Aorta (tissue), 5 donors: ENCODE results near the gene CUL1. TPM values are rescaled to one million over a fixed set of nuclear protein-coding genes. Genes with fewer than 3 reads are reported as not detected.

Source experiments
- ATAC-seq: fragments of 200-7000 bp; cut with Tn5 transposase; one replicate; pipeline ENCODE4 v1.9.1; 2022; ENCODE audit warnings: moderate library complexity; ENCODE audit not compliant: low FRiP score
- DNase-seq, 2 donors: peaks; one replicate each; pipeline ENCODE4 v3.0.0-alpha.2; 2020
- H3K27ac ChIP-seq, 2 donors: one replicate each; pipeline ENCODE4 v1.5.1; 2013; ENCODE audit warnings: low read length in 2 of 2, mild to moderate bottlenecking in 2 of 2, moderate library complexity in 2 of 2, control low read depth in 1 of 2, inconsistent platforms in 1 of 2, low read depth in 1 of 2
- H3K27me3 ChIP-seq, 2 donors: one replicate each; pipeline ENCODE4 v1.6.1; 2013; ENCODE audit warnings: control low read depth in 1 of 2, low read length in 1 of 2, mild to moderate bottlenecking in 1 of 2, moderate library complexity in 1 of 2; ENCODE audit not compliant: insufficient read depth in 2 of 2, control insufficient read depth in 1 of 2
- H3K36me3 ChIP-seq, 2 donors: one replicate each; pipeline ENCODE4 v1.6.1; 2013; ENCODE audit warnings: control low read depth in 1 of 2, low read length in 1 of 2, mild to moderate bottlenecking in 1 of 2; ENCODE audit not compliant: insufficient read depth in 2 of 2, control insufficient read depth in 1 of 2
- H3K4me1 ChIP-seq, 2 donors: one replicate each; pipeline ENCODE4 v1.6.1; 2013; ENCODE audit warnings: low read length in 2 of 2, control low read depth in 1 of 2, mild to moderate bottlenecking in 1 of 2, moderate library complexity in 1 of 2; ENCODE audit not compliant: insufficient read depth in 2 of 2, control insufficient read depth in 1 of 2
- H3K4me3 ChIP-seq, 2 donors: one replicate each; pipeline ENCODE4 v1.5.1; 2013; ENCODE audit warnings: low read length in 2 of 2, control low read depth in 1 of 2, mild to moderate bottlenecking in 1 of 2
- H3K9me3 ChIP-seq: one replicate; pipeline ENCODE4 v1.6.1; 2013; ENCODE audit warnings: mild to moderate bottlenecking, low read length; ENCODE audit not compliant: control insufficient read depth
- WGBS, 2 donors: extraction: QIAGEN DNeasy Blood & Tissue Kit; methylation state at CpG; one replicate each; pipeline ENCODE4 v1.1.7; 2013; 5-methylcytosine and 5-hydroxymethylcytosine counted together
- intact Hi-C, 2 donors: fragments of 100-400 bp; cut with DNase I; formaldehyde crosslinking; loops; one replicate each; pipeline versions ENCODE4 v1.14.2 to v1.15.0; 2022
- polyA plus RNA-seq, 2 donors: library from polyadenylated mRNA; stranded (reverse); fragments of 200-250 nt; gene quantifications; one replicate each; pipeline ENCODE4 v1.2.3, GENCODE V29; 2013
- total RNA-seq, 2 donors: library from RNA; stranded (reverse); fragmentation: NEBNext Ultra II Directional; extraction: Animal tissue kit (Norgen Biotek cat#: 25700); gene quantifications; one replicate each; pipeline ENCODE4 v1.2.1, GENCODE V29; 2021
- donor health status: healthy with polysubstance abuse.
- donor health status: Bipolar disorder and iron deficiency.
- donor health status: DM: no; HTN: no; CAD: no.
- donor health status: DM: no; HTN: no; CAD: no.
- donor health status: DM: yes; HTN: yes; CAD: no.

The CUL1 gene
- total and polyA plus RNA-seq, 4 donors = 24.5 to 49.7 (median 39.1) TPM

DNA sequence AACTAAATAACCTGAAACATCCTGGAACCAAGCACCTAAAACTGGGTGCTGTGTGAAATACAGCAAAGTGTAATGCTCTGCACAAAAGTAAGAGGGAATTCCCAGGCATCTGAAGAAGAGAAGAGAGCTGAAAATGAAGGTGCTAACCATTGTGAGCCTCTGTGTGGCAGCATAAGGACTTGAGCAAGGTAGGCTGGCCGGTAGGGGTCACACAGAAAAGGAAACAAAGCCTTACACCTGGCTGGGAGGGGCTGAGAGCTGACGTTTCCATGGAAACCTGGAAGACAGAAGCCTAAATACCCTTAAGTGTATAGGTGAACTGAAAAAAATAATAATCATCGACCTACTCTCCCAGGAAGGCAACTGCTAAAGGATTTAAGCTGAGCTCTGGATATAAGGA lies 48.6 kb downstream of the CUL1 start:
- intact Hi-C loops = no loop called here
- Histone ChIP-seq H3K27me3 (no peaks in the 10 kb centered on the region), H3K4me1 (peaks cover 0 to 3% of the 10 kb centered on the region in 2 donors), H3K27ac (no peak overlapping the region), H3K36me3 (no peaks in the 10 kb centered on the region), H3K9me3 (no peaks in the 10 kb centered on the region), H3K4me3 (no peak overlapping the region)
- WGBS, 2 donors = 38 to 41% methylated on average over 3 of the region's 3 CpGs
- DNase-seq (no peak), ATAC-seq (no peak)

GRCh38 chr7:148750442-148751355 lies 52.0 kb downstream of the CUL1 start:
- ATAC-seq (no peak), DNase-seq (no peak)
- intact Hi-C loops = no loop called here
- H3K4me3 ChIP-seq = no peak overlapping the region
- H3K4me1 ChIP-seq = peaks cover 0 to 2% of the 10 kb centered on the region in 2 donors
- H3K36me3 ChIP-seq = no peaks in the 10 kb centered on the region
- no peaks in the 10 kb centered on the region for H3K9me3 ChIP-seq
- no peak overlapping the region for H3K27ac ChIP-seq
- 96 to 99% methylated on average over 8 of the region's 8 CpGs for WGBS, 2 donors
- no peaks in the 10 kb centered on the region for H3K27me3 ChIP-seq

DNA sequence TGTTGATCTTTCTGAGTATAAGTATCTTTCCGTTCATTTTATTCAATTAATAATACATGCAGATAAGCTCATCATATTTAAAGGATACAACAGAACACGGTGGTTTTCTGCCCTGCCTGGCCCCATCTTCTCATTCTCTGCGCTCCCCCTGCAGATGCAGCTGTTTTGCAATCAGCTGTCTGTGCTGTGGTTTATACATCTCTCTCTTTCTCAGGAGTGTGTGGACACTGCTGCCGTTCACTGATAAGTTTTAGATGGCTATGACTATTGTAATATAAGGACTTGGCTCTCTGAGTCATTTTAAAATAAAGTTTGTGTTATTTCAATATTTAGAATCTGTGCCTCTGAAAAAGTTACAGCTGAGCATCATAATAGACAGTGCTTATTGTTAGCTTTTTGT lies 54.5 kb downstream of the CUL1 start:
- no peak for ATAC-seq
- Histone ChIP-seq H3K27me3 (no peaks in the 10 kb centered on the region), H3K4me1 (no peaks in the 10 kb centered on the region), H3K4me3 (no peak overlapping the region), H3K9me3 (no peaks in the 10 kb centered on the region), H3K36me3 (peaks cover 0 to 5% of the 10 kb centered on the region in 2 donors), H3K27ac (no peak overlapping the region)
- WGBS, 2 donors = 78 to 84% methylated on average over 4 of the region's 4 CpGs
- intact Hi-C loops = no loop called here
- DNase-seq = no peak

DNA sequence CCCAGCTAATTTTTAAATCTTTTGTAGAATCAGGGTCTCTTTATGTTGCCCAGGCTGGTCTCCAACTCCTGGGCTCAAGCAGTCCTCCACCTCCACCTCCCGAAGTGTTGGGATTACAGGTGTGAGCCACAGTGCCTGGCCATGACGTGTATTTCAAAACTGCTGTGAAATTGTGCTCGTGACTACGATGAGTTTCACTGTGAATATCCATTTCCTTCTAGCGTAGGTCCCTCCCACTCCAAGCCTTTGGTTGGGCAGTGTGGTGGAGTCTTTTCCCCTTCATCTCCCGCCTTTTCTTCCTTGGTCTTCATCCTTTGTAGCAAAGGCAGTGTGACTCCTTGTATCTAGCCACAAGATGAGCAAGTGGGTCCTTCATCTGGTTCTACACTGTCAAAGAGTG lies 56.2 kb downstream of the CUL1 start:
- Histone ChIP-seq H3K4me3 (no peak overlapping the region), H3K27me3 (no peaks in the 10 kb centered on the region), H3K9me3 (no peaks in the 10 kb centered on the region), H3K4me1 (no peaks in the 10 kb centered on the region), H3K36me3 (peaks cover 0 to 5% of the 10 kb centered on the region in 2 donors), H3K27ac (no peak overlapping the region)
- DNase-seq (no peak), ATAC-seq (no peak)
- WGBS, 2 donors = 92 to 94% methylated on average over 6 of the region's 6 CpGs
- intact Hi-C loops = no loop called here

GRCh38 chr7:148761499-148762278 lies 63.0 kb downstream of the CUL1 start:
- WGBS, 2 donors = 95 to 97% methylated on average over 12 of the region's 12 CpGs
- Histone ChIP-seq H3K4me1 (no peaks in the 10 kb centered on the region), H3K27me3 (no peaks in the 10 kb centered on the region), H3K27ac (no peak overlapping the region), H3K4me3 (no peak overlapping the region), H3K36me3 (peaks cover 7 to 10% of the 10 kb centered on the region in 2 donors), H3K9me3 (no peaks in the 10 kb centered on the region)
- intact Hi-C loops = no loop called here
- DNase-seq (no peak), ATAC-seq (no peak)

DNA sequence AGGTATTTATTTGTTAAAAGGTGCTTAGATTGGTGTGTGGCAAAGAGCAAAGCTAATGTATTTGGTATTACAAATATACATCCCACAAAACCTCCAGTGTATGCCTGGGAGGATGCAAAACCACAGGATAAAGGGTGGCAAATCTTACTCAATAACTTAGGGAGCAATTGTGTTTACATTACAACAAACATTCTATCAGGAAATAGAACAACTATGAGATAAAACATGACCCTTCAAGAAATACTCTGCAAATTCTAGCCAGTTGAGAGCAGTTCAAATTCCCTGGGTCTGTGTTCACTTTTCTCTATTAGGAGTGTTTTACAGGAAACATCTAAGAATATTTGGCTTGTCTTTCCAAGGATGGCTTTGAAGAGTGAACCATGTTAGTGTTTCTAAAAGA lies 64.9 kb downstream of the CUL1 start:
- no peaks in the 10 kb centered on the region for H3K9me3 ChIP-seq
- DNase-seq = no peak
- H3K4me1 ChIP-seq = no peaks in the 10 kb centered on the region
- H3K27ac ChIP-seq = no peak overlapping the region
- peaks cover 6 to 7% of the 10 kb centered on the region in 2 donors for H3K36me3 ChIP-seq
- intact Hi-C loops = no loop called here
- no peak overlapping the region for H3K4me3 ChIP-seq
- no peak for ATAC-seq
- no peaks in the 10 kb centered on the region for H3K27me3 ChIP-seq

DNA sequence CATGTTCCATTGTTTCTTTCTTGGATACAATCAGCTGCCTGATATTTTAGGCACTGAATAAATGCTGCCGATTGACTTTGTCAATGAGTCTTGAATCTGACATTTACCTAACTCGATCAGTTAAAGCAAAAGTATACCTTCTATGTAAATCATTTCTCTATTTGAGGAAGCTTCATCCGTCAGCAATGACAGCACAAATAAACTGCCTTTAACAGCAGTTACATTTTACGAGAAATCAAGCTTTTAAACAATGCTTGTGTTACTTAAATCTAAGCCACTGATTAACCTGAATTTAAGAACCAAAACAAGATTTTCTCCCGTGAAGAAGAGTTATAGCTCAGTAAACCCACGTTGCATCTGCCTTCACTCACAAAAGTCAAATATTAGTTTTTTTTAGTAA lies 71.3 kb downstream of the CUL1 start:
- Histone ChIP-seq H3K27me3 (no peaks in the 10 kb centered on the region), H3K4me3 (no peak overlapping the region), H3K36me3 (peaks cover 5% of the 10 kb centered on the region in 2 donors), H3K9me3 (no peaks in the 10 kb centered on the region), H3K4me1 (no peaks in the 10 kb centered on the region), H3K27ac (no peak overlapping the region)
- DNase-seq = no peak
- intact Hi-C loops = no loop called here
- 82 to 84% methylated on average over 6 of the region's 6 CpGs for WGBS, 2 donors
- ATAC-seq = no peak

- Histone ChIP-seq H3K36me3 (peaks cover 5 to 7% of the 10 kb centered on the region in 2 donors), H3K9me3 (no peaks in the 10 kb centered on the region), H3K4me1 (no peaks in the 10 kb centered on the region), H3K4me3 (no peak overlapping the region), H3K27ac (no peak overlapping the region), H3K27me3 (no peaks in the 10 kb centered on the region)
- DNase-seq (no peak), ATAC-seq (no peak)
- 88% methylated on average over 8 of the region's 8 CpGs for WGBS, 2 donors
- intact Hi-C loops = no loop called here
These were observed 73.8 kb downstream of the CUL1 start for GRCh38 chr7:148772297-148773089.
